Right lobe of liver (tissue), 6 donors: ENCODE measurements around the gene NUP43. TPM values are rescaled to one million over a fixed set of nuclear protein-coding genes. Genes with fewer than 3 reads are reported as not detected.
A peak's percentile ranks its signal among the peaks of the same experiment; 100 is the strongest.

Source experiments
- ATAC-seq, 4 donors: fragments of 200-7000 bp; cut with Tn5 transposase; one replicate each; pipeline ENCODE4 v1.9.1; 2020; ENCODE audit warnings: mild to moderate bottlenecking in 4 of 4, moderate library complexity in 4 of 4
- DNase-seq, 3 donors: peaks; one replicate each; pipeline ENCODE4 v3.0.0-alpha.2; 2020
- H3K27ac ChIP-seq, 3 donors: fragments of 200-600 bp; one replicate each; pipeline ENCODE4 v1.8.0; 2022
- H3K27me3 ChIP-seq, 2 donors: fragments of 200-600 bp; one replicate each; pipeline ENCODE4 v1.8.0; 2022
- H3K36me3 ChIP-seq, 4 donors: fragments of 200-600 bp; sonication (generic) in 1 of 4; one replicate each; pipeline versions ENCODE4 v1.5.1 to v1.8.0; 2017 to 2022; ENCODE audit warnings: control low read depth in 1 of 4
- H3K4me1 ChIP-seq, 4 donors: fragments of 200-600 bp; sonication (generic) in 1 of 4; one replicate each; pipeline versions ENCODE4 v1.5.1 to v1.8.0; 2017 to 2022; ENCODE audit warnings: control low read depth in 1 of 4
- H3K4me3 ChIP-seq, 3 donors: fragments of 200-600 bp; one replicate each; pipeline ENCODE4 v1.8.0; 2022
- H3K9me3 ChIP-seq, 4 donors: fragments of 200-600 bp; sonication (generic) in 1 of 4; one replicate each; pipeline versions ENCODE4 v1.5.1 to v1.8.0; 2017 to 2022; ENCODE audit warnings: control low read depth in 1 of 4
- POLR2A ChIP-seq: fragments of 450-650 bp; IDR thresholded peaks from one replicate; pipeline ENCODE4 v1.6.1; 2017; ENCODE audit warnings: antibody characterized with exemption, mild to moderate bottlenecking
- whole genome bisulfite sequencing: methylation state at CpG from one replicate; pipeline ENCODE4 v1.1.6; 2018; ENCODE audit warnings: low coverage, low lambda C conversion rate; ENCODE audit not compliant: insufficient coverage; ENCODE audit errors: missing lambda C conversion rate; 5-methylcytosine and 5-hydroxymethylcytosine counted together
- intact Hi-C, 2 donors: fragments of 100-400 bp; cut with DNase I; formaldehyde crosslinking; loops; one replicate each; pipeline versions ENCODE4 v1.11.2 to v1.14.1; 2022
- total RNA-seq, 6 experiments: library from RNA; depleted of rRNA in 2 of 6; stranded (reverse); fragments of >200 nt in 2 of 6; fragmentation: NEBNext Ultra II Directional in 3 of 6; extraction: Animal tissue kit (Norgen Biotek cat#: 25700) in 3 of 6; gene quantifications; one replicate each; pipeline versions ENCODE4 v1.1.0 to v1.2.4, GENCODE V29; 2016 to 2023
- TF ChIP-seq, protein P1 (sequence below), 4 donors: fragments of 200-600 bp in 3 of 4; fragments of 450-650 bp in 1 of 4; IDR thresholded peaks; one replicate each; pipeline versions ENCODE4 v1.5.1 to v1.8.0; 2016 to 2022; ENCODE audit warnings: antibody characterized with exemption in 4 of 4, mild to moderate bottlenecking in 2 of 4
- donor health status: DM: no; HTN: yes; CAD: no.
- donor health status: DM: no; HTN: no; CAD: no.
- donor health status: DM: no; HTN: no; CAD: no.
- donor health status: DM: no; HTN: yes; CAD: no.
- donor health status: DM: no; HTN: yes; CAD: no.

NUP43 gene
- total RNA-seq, 6 experiments from 2014 or later = 8.8 to 15.9 (median 12.1) TPM

DNA sequence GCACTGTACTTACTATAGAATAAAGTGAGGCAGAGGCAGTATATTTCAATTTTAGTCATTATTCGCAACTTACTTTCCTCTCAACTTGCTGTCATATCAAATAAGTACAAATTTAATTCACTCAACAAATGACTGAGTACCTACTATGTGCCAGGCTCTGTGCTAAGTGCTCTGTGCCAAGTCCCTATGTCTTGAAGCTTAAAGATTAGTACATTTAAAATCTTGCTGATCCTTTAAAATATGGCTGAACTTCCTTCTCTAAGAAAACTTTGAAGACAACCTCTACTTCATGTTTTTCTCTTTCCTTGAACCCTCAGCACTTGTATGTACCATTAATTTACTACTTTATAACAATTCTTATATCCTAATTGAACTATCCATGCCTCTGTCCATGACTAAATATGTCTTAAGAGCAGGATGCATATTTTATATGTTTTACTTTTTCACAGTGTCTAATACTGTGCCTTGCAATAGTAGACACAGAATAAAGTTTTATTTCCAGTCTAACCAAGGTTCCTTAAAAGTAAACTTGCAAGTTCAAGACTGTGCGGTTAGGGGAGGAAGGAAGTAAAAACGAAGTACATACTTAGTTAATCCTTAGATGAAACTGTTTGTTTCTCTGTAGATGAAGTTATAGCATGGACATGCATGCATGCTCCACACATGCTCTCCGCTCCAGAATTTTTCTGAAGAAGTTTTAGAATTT, 18.4 kb downstream of the NUP43 start:
- TF ChIP-seq POLR2A = no peak
- TF ChIP-seq, protein P1, sequence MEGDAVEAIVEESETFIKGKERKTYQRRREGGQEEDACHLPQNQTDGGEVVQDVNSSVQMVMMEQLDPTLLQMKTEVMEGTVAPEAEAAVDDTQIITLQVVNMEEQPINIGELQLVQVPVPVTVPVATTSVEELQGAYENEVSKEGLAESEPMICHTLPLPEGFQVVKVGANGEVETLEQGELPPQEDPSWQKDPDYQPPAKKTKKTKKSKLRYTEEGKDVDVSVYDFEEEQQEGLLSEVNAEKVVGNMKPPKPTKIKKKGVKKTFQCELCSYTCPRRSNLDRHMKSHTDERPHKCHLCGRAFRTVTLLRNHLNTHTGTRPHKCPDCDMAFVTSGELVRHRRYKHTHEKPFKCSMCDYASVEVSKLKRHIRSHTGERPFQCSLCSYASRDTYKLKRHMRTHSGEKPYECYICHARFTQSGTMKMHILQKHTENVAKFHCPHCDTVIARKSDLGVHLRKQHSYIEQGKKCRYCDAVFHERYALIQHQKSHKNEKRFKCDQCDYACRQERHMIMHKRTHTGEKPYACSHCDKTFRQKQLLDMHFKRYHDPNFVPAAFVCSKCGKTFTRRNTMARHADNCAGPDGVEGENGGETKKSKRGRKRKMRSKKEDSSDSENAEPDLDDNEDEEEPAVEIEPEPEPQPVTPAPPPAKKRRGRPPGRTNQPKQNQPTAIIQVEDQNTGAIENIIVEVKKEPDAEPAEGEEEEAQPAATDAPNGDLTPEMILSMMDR (IDR thresholded peaks at IDR 0.05) = no peak
- H3K27ac ChIP-seq = no peak overlapping the region
- no peaks in the 10 kb centered on the region for H3K4me1 ChIP-seq
- no peaks in the 10 kb centered on the region for H3K27me3 ChIP-seq
- intact Hi-C loops = no loop called here
- no peaks in the 10 kb centered on the region for H3K9me3 ChIP-seq
- WGBS = 73% methylated on average over 4 of the region's 4 CpGs
- H3K4me3 ChIP-seq = no peak overlapping the region
- peak in 2 of 4 donors; percentile 28 to 54 for ATAC-seq
- DNase-seq = no peak
- peaks cover 0 to 49% (median 14%) of the 10 kb centered on the region in 4 donors for H3K36me3 ChIP-seq

DNA sequence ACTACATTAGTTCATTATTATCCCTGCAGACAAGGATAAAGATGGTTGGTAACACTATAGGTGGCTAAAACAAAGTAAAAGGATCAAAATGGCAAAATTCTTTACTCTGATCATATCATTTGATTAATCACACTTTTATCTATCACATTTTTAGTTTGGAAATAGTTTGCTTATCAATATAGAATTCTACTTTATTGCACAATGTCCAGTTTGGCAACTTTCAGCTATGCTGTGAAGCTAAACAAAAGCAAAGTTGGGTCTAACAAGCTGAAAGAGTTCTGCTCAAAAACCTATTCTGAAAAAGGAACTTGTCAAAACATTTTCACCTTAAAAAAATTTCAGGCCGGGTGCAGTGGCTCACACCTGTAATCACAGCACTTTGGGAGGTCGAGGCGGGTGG, 20.5 kb downstream of the NUP43 start:
- peaks cover 0 to 38% (median 9%) of the 10 kb centered on the region in 4 donors for H3K36me3 ChIP-seq
- no peak for DNase-seq
- intact Hi-C loops = no loop called here

DNA sequence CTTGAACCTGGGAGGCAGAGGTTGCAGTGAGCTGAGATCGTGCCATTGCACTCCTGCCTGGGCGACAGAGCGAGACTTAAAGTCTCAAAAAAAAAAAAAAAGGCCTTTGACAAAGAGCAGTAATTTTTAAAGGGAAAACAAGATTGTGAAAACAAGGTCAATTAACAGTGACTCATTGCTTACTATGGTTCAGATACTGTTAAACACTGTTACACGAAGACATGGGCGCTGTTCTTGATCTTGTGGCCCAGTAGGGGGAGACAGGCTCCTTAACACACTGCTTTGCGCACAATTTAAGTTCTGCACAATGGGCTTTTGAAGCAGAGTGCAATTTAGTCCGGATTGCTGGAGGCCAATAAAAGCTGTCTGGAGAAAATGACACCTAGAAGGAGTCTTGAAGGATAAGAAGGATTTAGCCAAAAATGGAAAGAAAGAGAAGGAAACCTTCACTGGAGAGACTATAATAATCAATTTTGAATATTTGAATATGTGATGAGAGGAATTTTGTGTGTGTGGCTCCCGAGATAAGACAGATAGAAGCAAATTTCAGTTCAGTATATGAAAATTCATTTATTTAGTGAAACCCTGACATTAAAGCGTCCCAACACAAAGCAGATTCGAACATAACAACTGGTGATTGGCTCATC, 22.4 kb downstream of the NUP43 start:
- peaks cover 0 to 19% (median 2%) of the 10 kb centered on the region in 4 donors for H3K36me3 ChIP-seq
- WGBS = 41% methylated on average over 9 of the region's 10 CpGs
- H3K9me3 ChIP-seq = no peaks in the 10 kb centered on the region
- H3K4me3 ChIP-seq = no peak overlapping the region
- DNase-seq = peak in 2 of 3 donors; percentile 25 to 56
- no peaks in the 10 kb centered on the region for H3K4me1 ChIP-seq
- intact Hi-C loops = no loop called here
- TF ChIP-seq, protein P1 (IDR thresholded peaks at IDR 0.05) = peak; percentile 57 to 88 (median 80)
- TF ChIP-seq POLR2A = no peak
- H3K27ac ChIP-seq = no peak overlapping the region
- peak; percentile 93 to 99 (median 98) for ATAC-seq
- H3K27me3 ChIP-seq = no peaks in the 10 kb centered on the region

More for the DNA sequence above, 20.5 kb downstream of the NUP43 start:
- Histone ChIP-seq H3K4me1 (no peaks in the 10 kb centered on the region), H3K27ac (no peak overlapping the region), H3K9me3 (no peaks in the 10 kb centered on the region), H3K4me3 (no peak overlapping the region), H3K27me3 (no peaks in the 10 kb centered on the region)
- ATAC-seq = no peak
- TF ChIP-seq POLR2A = no peak
- TF ChIP-seq, protein P1 (IDR thresholded peaks at IDR 0.05) = no peak
- 85% methylated on average over 3 of the region's 3 CpGs for WGBS

DNA sequence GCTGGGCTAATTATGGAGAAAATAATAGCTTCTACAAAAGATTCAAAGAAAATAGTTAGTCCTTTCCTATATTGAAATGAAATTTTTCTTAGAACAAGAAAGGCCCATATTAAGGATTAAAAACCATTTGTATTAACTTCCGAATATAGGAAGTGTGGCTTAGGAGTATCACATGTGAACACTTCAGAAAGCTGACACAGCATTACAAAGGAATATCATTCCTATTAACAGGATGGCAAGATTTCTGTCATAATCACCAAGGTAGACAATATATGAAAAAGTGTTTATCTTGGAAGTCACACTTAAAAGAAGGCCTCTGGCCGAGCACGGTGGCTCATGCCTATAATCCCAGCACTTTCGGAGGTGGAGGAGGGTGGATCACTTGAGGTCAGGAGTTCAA, 23.1 kb downstream of the NUP43 start:
- intact Hi-C loops = no loop called here

More for the DNA sequence above, 23.1 kb downstream of the NUP43 start:
- Histone ChIP-seq H3K4me1 (no peaks in the 10 kb centered on the region), H3K36me3 (peaks cover 0 to 12% (median 2%) of the 10 kb centered on the region in 4 donors), H3K27ac (no peak overlapping the region), H3K27me3 (no peaks in the 10 kb centered on the region), H3K9me3 (no peaks in the 10 kb centered on the region), H3K4me3 (no peak overlapping the region)
- TF ChIP-seq POLR2A = no peak
- TF ChIP-seq, protein P1 (IDR thresholded peaks at IDR 0.05) = no peak
- no peak for DNase-seq
- ATAC-seq = no peak
- 70% methylated on average over 3 of the region's 4 CpGs for WGBS
